GM12864 (cell line): ENCODE results near the gene ZPBP2.
A peak's percentile ranks its signal among the peaks of the same experiment; 100 is the strongest.

ENCODE experiments used
- DNase-seq: peaks from one replicate; pipeline ENCODE4 v3.0.0-alpha.2; 2011; ENCODE audit warnings: low read depth
- H3K4me3 ChIP-seq: 2 replicates; pipeline ENCODE4 v1.5.1; 2011; ENCODE audit warnings: mild to moderate bottlenecking, low read depth, low read length, control low read depth
- CTCF ChIP-seq: IDR thresholded peaks from 2 replicates; pipeline ENCODE4 v1.5.1; 2011; ENCODE audit warnings: low read depth, mild to moderate bottlenecking, moderate library complexity, low read length, control low read depth, inconsistent platforms; ENCODE audit errors: missing control alignments

The ZPBP2 gene

DNA sequence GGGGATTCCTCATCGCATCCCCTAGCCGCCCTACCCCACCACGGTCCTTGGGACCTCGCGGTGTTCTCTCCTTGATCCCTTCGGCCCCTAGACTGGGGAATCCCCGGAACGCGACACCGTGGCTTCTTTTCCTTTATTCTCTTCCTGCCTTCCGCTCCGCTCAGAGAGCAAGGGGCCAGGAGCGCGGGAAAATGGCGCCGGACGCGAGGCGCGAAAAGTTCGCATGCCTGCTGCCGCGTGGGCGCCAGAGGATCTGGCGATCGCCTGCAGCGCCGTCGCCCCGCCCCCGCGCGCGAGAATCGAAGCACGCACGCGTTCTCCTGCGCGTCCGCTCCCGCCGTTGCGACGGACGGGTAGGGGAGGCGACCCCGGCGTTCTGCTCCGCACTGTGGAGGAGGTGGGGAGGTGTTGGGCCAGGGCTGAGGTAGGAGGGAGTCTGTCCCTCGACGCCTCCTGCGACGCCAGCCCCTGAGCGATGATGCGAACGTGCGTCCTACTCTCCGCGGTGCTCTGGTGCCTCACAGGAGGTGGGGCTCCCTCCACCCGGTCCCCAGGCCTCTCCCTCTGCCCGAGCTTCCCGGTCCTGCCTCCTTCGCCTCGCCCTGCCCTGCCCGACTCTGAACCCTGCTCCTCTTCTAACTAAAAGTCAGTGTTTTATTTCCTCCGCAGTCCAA lies at the start of gene ZPBP2:
ZPBP2 (plus strand) TSS at position 323 of the 674 bp plus-strand sequence; CDS start at position 476, 153 bp downstream.
- no peak for TF ChIP-seq CTCF
- peak within 1 kb of the TSS; percentile 30 for H3K4me3 ChIP-seq

DNA sequence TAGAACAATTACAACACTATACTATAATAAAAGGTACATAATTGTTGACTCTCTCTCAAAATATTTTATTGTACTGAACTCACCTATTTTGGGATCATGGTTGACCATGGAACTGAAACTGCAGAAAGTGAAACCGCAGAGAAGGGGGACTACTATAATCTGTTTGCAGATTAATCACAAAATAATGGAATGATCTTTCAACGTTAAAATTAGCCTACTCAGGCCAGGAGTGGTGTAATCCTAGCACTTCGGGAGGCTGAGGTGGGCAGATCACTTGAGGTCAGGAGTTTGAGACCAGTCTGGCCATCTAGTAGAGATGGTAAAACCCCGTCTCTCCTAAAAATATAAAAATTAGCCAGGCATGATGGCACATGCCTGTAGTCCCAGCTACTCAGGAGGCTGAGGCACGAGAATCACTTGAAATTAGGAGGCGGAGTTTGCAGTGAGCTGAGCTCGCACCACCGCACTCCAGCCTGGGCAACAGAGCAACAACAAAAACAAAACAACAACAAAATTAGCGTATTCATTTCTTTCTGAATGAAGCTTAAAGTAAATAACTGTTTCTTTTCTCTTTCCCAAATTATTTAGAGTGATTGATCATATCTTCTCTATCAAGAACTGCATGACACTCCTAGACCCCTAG lies 49.5 kb upstream of the ZPBP2 start:
- no peak for DNase-seq
- H3K4me3 ChIP-seq: no peak overlapping the region; the same call in 1 of the 2 replicates
- no peak for TF ChIP-seq CTCF

More for the DNA sequence above, at the start of gene ZPBP2:
- no peak for DNase-seq

- no peak for DNase-seq
- no peak overlapping the region for H3K4me3 ChIP-seq
- no peak for TF ChIP-seq CTCF
Observed at GRCh38 chr17:39820541-39820940, 47.5 kb upstream of the ZPBP2 start.

DNA sequence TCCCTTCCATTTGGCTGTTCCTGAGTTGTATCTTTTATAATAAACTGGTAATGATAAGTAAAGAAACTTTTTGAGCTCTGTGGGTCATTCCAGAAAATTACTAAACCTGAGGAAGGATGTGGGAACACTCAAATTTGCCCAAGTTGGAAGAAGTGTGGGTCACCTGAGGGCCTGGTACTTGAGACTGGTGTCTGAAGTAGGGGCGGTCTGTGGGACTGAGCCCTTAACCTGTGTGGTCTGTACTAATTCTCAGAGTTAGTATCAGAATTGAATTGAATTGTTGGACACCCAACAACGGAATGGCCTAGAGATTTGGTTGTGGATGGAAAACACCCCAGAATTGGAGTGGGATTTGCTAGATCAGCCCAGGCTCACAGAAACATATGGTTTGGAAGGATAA lies 47.0 kb upstream of the ZPBP2 start:
- TF ChIP-seq CTCF: no peak
- DNase-seq: no peak
- no peak overlapping the region for H3K4me3 ChIP-seq

GRCh38 chr17:39822051-39822451 lies 46.0 kb upstream of the ZPBP2 start:
- H3K4me3 ChIP-seq: no peak overlapping the region
- no peak for TF ChIP-seq CTCF
- no peak for DNase-seq

- no peak for DNase-seq
- no peak for TF ChIP-seq CTCF
- H3K4me3 ChIP-seq: no peak overlapping the region
Observed at GRCh38 chr17:39823407-39824054, 44.5 kb upstream of the ZPBP2 start.
